Measurements from ENCODE around the gene NFATC1.

Gene NFATC1

GRCh38 chr18:79421275-79421857 lies 25.6 kb downstream of the NFATC1 start:
- Histone ChIP-seq H3K36me3 (ENCODE audit: control insufficient read depth, insufficient read depth, low read length) (no peaks in the 10 kb centered on the region), H3K4me3 (ENCODE audit: low read depth, low read length) (no peak overlapping the region), H3K9ac (no peak overlapping the region), H3K9me3 (ENCODE audit: control insufficient read depth, low read length) (no peaks in the 10 kb centered on the region), H3K27me3 (ENCODE audit: control insufficient read depth, insufficient read depth, low read length) (no peaks in the 10 kb centered on the region), H2AFZ (no peak overlapping the region), H3K27ac (no peak overlapping the region), H3K4me1 (no peaks in the 10 kb centered on the region), H3K79me2 (no peaks in the 10 kb centered on the region), H3K4me2 (ENCODE audit: low read length) (no peak overlapping the region)
- no peak for TF ChIP-seq CTCF (IDR thresholded peaks at IDR 0.05)

GRCh38 chr18:79422022-79422782 lies 26.5 kb downstream of the NFATC1 start:
- H3K27me3 ChIP-seq (ENCODE audit: control insufficient read depth, insufficient read depth, low read length): no peaks in the 10 kb centered on the region
- no peaks in the 10 kb centered on the region for H3K36me3 ChIP-seq (ENCODE audit: control insufficient read depth, insufficient read depth, low read length)
- no peak overlapping the region for H2AFZ ChIP-seq
- no peaks in the 10 kb centered on the region for H3K4me1 ChIP-seq
- no peak overlapping the region for H3K27ac ChIP-seq
- H3K9ac ChIP-seq: no peak overlapping the region
- TF ChIP-seq CTCF (IDR thresholded peaks at IDR 0.05): no peak
- no peaks in the 10 kb centered on the region for H3K79me2 ChIP-seq
- H3K4me2 ChIP-seq (ENCODE audit: low read length): no peak overlapping the region
- no peaks in the 10 kb centered on the region for H3K9me3 ChIP-seq (ENCODE audit: control insufficient read depth, low read length)
- no peak overlapping the region for H3K4me3 ChIP-seq (ENCODE audit: low read depth, low read length)

- H3K4me3 ChIP-seq (ENCODE audit: low read depth, low read length): no peak overlapping the region
- H3K9ac ChIP-seq: no peak overlapping the region
- no peaks in the 10 kb centered on the region for H3K4me1 ChIP-seq
- H3K9me3 ChIP-seq (ENCODE audit: control insufficient read depth, low read length): no peaks in the 10 kb centered on the region
- H3K27ac ChIP-seq: no peak overlapping the region
- no peaks in the 10 kb centered on the region for H3K27me3 ChIP-seq (ENCODE audit: control insufficient read depth, insufficient read depth, low read length)
- no peaks in the 10 kb centered on the region for H3K79me2 ChIP-seq
- no peak overlapping the region for H3K4me2 ChIP-seq (ENCODE audit: low read length)
- no peak overlapping the region for H2AFZ ChIP-seq
- no peak for TF ChIP-seq CTCF (IDR thresholded peaks at IDR 0.05)
- H3K36me3 ChIP-seq (ENCODE audit: control insufficient read depth, insufficient read depth, low read length): no peaks in the 10 kb centered on the region
These were observed 27.0 kb downstream of the NFATC1 start for GRCh38 chr18:79422783-79423165.

GRCh38 chr18:79423211-79424007 lies 27.7 kb downstream of the NFATC1 start:
- no peak overlapping the region for H3K27ac ChIP-seq
- H3K4me1 ChIP-seq: no peaks in the 10 kb centered on the region

More at GRCh38 chr18:79423211-79424007, 27.7 kb downstream of the NFATC1 start:
- H3K36me3 ChIP-seq (ENCODE audit: control insufficient read depth, insufficient read depth, low read length): no peaks in the 10 kb centered on the region
- TF ChIP-seq CTCF (IDR thresholded peaks at IDR 0.05): no peak
- no peaks in the 10 kb centered on the region for H3K27me3 ChIP-seq (ENCODE audit: control insufficient read depth, insufficient read depth, low read length)
- H2AFZ ChIP-seq: no peak overlapping the region
- no peak overlapping the region for H3K4me2 ChIP-seq (ENCODE audit: low read length)
- no peak overlapping the region for H3K4me3 ChIP-seq (ENCODE audit: low read depth, low read length)
- H3K9ac ChIP-seq: no peak overlapping the region
- H3K79me2 ChIP-seq: no peaks in the 10 kb centered on the region
- H3K9me3 ChIP-seq (ENCODE audit: control insufficient read depth, low read length): no peaks in the 10 kb centered on the region

Data from parathyroid adenoma (tissue), 2 donors.